ENCODE results near the gene TMEM175.

TMEM175 gene

GRCh38 chr4:900073-900472, 32.2 kb upstream of the TMEM175 start:
- Histone ChIP-seq H3K9ac (ENCODE audit: low read length) (no peak overlapping the region), H3K4me1 (ENCODE audit: control insufficient read depth, insufficient read depth, low read length) (no peaks in the 10 kb centered on the region)

GRCh38 chr4:900721-901120, 31.5 kb upstream of the TMEM175 start:
- no peak for DNase-seq (ENCODE audit: low read depth)
- Histone ChIP-seq H3K4me1 (ENCODE audit: control insufficient read depth, insufficient read depth, low read length) (no peaks in the 10 kb centered on the region), H3K9me3 (ENCODE audit: control insufficient read depth, low read length) (no peaks in the 10 kb centered on the region), H3K27me3 (replicated peaks; ENCODE audit: control insufficient read depth, insufficient read depth, low read length) (no peaks in the 10 kb centered on the region), H3K9ac (ENCODE audit: low read length) (no peak overlapping the region), H3K4me3 (ENCODE audit: low read length) (no peak overlapping the region), H3K36me3 (ENCODE audit: control insufficient read depth, insufficient read depth, low read length, severe bottlenecking) (peaks cover 24% of the 10 kb centered on the region)

More at GRCh38 chr4:900073-900472, 32.2 kb upstream of the TMEM175 start:
- Histone ChIP-seq H3K9me3 (ENCODE audit: control insufficient read depth, low read length) (no peaks in the 10 kb centered on the region), H3K36me3 (ENCODE audit: control insufficient read depth, insufficient read depth, low read length, severe bottlenecking) (peaks cover 28% of the 10 kb centered on the region), H3K4me3 (ENCODE audit: low read length) (no peak overlapping the region), H3K27me3 (replicated peaks; ENCODE audit: control insufficient read depth, insufficient read depth, low read length) (no peaks in the 10 kb centered on the region)
- no peak for DNase-seq (ENCODE audit: low read depth)

GRCh38 chr4:901192-901910, 30.9 kb upstream of the TMEM175 start:
- Histone ChIP-seq H3K9ac (ENCODE audit: low read length) (no peak overlapping the region), H3K4me3 (ENCODE audit: low read length) (no peak overlapping the region), H3K36me3 (ENCODE audit: control insufficient read depth, insufficient read depth, low read length, severe bottlenecking) (peaks cover 20% of the 10 kb centered on the region), H3K27me3 (replicated peaks; ENCODE audit: control insufficient read depth, insufficient read depth, low read length) (no peaks in the 10 kb centered on the region), H3K4me1 (ENCODE audit: control insufficient read depth, insufficient read depth, low read length) (no peaks in the 10 kb centered on the region), H3K9me3 (ENCODE audit: control insufficient read depth, low read length) (no peaks in the 10 kb centered on the region)
- DNase-seq (ENCODE audit: low read depth): no peak

- no peak overlapping the region for H3K9ac ChIP-seq (ENCODE audit: low read length)
- no peaks in the 10 kb centered on the region for H3K4me1 ChIP-seq (ENCODE audit: control insufficient read depth, insufficient read depth, low read length)
- DNase-seq (ENCODE audit: low read depth): no peak
- H3K36me3 ChIP-seq (ENCODE audit: control insufficient read depth, insufficient read depth, low read length, severe bottlenecking): peaks cover 17% of the 10 kb centered on the region
- H3K4me3 ChIP-seq (ENCODE audit: low read length): no peak overlapping the region
- H3K9me3 ChIP-seq (ENCODE audit: control insufficient read depth, low read length): no peaks in the 10 kb centered on the region
- no peaks in the 10 kb centered on the region for H3K27me3 ChIP-seq (replicated peaks; ENCODE audit: control insufficient read depth, insufficient read depth, low read length)
Observed at GRCh38 chr4:903066-904046, 28.9 kb upstream of the TMEM175 start.

DNA sequence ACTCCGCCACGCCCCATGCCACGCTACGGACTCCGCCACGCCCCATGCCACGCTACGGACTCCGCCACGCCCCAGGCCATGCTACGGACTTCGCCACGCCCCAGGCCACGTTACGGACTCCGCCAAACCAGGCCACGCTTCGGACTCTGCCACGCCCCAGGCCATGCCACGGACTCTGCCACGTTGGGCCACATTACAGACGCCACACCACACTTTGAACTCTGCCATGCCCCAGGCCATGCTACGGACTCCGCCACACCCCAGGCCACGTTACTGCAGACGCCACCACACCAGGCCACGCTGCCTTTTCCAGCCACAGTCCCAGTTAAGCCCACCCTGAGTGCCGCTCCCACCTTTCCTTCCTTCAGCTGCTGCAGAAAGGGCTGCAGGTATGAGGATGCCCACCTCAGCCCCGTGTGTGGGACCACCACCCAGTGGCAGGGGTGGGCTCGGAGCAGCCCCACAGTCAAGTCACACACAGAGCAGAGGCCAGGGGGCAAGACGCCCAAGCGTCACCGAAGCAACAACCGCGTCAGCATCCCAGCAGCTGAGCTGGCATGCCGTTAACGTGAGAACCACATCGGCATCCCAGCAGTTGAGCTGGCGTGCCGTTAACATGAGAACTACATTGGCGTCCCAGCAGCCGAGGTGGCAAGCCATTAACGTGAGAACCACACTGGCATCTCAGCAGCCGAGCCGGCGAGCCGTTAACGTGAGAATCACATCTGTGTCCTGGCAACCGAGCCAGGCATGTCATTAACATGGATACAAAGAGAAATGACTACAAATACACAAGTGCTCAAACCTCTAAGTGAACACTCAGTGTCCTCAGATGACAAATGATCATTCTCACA, 26.5 kb upstream of the TMEM175 start:
- Histone ChIP-seq H3K4me1 (ENCODE audit: control insufficient read depth, insufficient read depth, low read length) (no peaks in the 10 kb centered on the region), H3K4me3 (ENCODE audit: low read length) (no peak overlapping the region), H3K9me3 (ENCODE audit: control insufficient read depth, low read length) (no peaks in the 10 kb centered on the region), H3K36me3 (ENCODE audit: control insufficient read depth, insufficient read depth, low read length, severe bottlenecking) (peaks cover 20% of the 10 kb centered on the region), H3K9ac (ENCODE audit: low read length) (no peak overlapping the region), H3K27me3 (replicated peaks; ENCODE audit: control insufficient read depth, insufficient read depth, low read length) (no peaks in the 10 kb centered on the region)
- no peak for DNase-seq (ENCODE audit: low read depth)

DNA sequence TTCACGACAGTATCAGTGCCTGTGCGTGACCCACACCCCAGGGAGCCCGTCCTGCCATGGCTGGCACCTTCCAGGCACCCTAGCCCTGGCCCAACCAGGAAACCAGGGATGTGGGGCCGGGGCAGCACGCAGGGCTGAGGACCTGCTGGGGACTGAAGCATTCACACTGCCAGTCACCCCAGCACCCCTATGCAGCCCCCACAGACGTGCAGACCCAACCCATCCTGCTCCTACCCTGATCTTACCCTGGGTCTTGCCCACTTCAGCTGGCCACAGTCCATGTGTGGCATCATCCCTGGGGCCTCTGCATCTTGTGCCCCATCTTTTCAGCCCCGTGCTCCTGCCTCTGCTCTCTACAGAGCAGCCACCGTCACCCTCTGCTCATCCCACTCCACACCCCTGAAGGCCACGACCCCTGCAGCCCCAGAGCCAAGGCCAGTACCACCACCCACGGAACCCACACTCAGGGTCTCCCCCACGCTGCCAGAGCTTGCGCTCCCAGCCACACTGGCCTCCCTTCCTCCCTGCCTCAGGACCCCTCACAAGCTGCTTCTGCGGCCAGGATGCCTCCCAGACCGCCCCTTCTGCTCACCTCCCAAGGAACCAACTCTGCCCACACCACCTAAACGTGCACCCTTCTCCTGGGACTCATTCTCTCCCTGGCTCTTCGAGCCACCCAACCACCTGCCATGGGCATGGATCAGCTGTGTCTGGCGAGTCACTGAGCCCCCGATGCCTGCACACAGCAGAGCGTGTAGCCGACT, 25.7 kb upstream of the TMEM175 start:
- Histone ChIP-seq H3K4me3 (ENCODE audit: low read length) (no peak overlapping the region), H3K36me3 (ENCODE audit: control insufficient read depth, insufficient read depth, low read length, severe bottlenecking) (peaks cover 24% of the 10 kb centered on the region), H3K27me3 (replicated peaks; ENCODE audit: control insufficient read depth, insufficient read depth, low read length) (no peaks in the 10 kb centered on the region), H3K9ac (ENCODE audit: low read length) (no peak overlapping the region), H3K4me1 (ENCODE audit: control insufficient read depth, insufficient read depth, low read length) (no peaks in the 10 kb centered on the region), H3K9me3 (ENCODE audit: control insufficient read depth, low read length) (no peaks in the 10 kb centered on the region)
- DNase-seq (ENCODE audit: low read depth): no peak

GRCh38 chr4:907103-907400, 25.2 kb upstream of the TMEM175 start:
- Histone ChIP-seq H3K9me3 (ENCODE audit: control insufficient read depth, low read length) (no peaks in the 10 kb centered on the region), H3K9ac (ENCODE audit: low read length) (no peak overlapping the region), H3K36me3 (ENCODE audit: control insufficient read depth, insufficient read depth, low read length, severe bottlenecking) (peaks cover 29% of the 10 kb centered on the region), H3K27me3 (replicated peaks; ENCODE audit: control insufficient read depth, insufficient read depth, low read length) (no peaks in the 10 kb centered on the region), H3K4me3 (ENCODE audit: low read length) (no peak overlapping the region), H3K4me1 (ENCODE audit: control insufficient read depth, insufficient read depth, low read length) (no peaks in the 10 kb centered on the region)
- DNase-seq (ENCODE audit: low read depth): no peak

DNA sequence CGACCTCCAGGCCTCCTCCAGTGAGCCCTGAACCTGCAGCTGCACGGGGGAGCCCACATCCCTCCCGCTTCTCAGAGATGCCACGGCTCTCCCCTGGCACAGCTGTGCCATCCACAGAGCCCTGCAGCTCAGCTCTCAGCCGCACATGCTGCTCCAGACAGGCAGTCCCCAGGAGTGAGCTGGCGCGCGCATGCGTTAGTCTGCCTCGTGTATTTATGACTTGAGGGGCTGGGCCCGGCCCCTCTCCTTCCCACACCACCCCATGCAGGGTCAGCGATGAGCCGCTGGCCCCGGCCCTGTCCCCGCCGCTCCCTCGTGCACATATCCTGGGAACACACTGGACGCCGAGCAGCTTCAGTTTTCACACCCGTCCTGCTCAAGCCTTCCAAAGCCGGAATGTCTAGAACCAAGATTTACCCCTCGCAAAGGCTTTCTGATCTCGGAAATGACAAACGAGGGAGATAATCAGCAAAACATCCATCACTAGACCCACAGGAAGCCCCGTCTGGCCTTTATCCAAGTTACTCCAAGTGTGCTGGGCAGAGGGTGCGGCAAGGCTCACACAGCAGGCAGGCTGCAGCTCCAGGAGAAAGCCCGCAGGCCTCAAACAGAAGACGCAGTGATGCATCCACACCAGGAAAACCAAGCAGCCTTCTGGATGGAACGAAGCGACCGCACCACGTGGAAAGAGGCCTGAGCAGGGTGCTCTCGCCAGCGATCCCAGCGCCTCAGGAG, 24.4 kb upstream of the TMEM175 start:
- DNase-seq (ENCODE audit: low read depth): no peak
- Histone ChIP-seq H3K9ac (ENCODE audit: low read length) (no peak overlapping the region), H3K9me3 (ENCODE audit: control insufficient read depth, low read length) (no peaks in the 10 kb centered on the region), H3K27me3 (replicated peaks; ENCODE audit: control insufficient read depth, insufficient read depth, low read length) (no peaks in the 10 kb centered on the region), H3K4me3 (ENCODE audit: low read length) (no peak overlapping the region), H3K4me1 (ENCODE audit: control insufficient read depth, insufficient read depth, low read length) (no peaks in the 10 kb centered on the region), H3K36me3 (ENCODE audit: control insufficient read depth, insufficient read depth, low read length, severe bottlenecking) (peaks cover 35% of the 10 kb centered on the region)

- no peaks in the 10 kb centered on the region for H3K9me3 ChIP-seq (ENCODE audit: control insufficient read depth, low read length)
- H3K9ac ChIP-seq (ENCODE audit: low read length): no peak overlapping the region
- H3K27me3 ChIP-seq (replicated peaks; ENCODE audit: control insufficient read depth, insufficient read depth, low read length): no peaks in the 10 kb centered on the region
- no peak overlapping the region for H3K4me3 ChIP-seq (ENCODE audit: low read length)
- no peaks in the 10 kb centered on the region for H3K4me1 ChIP-seq (ENCODE audit: control insufficient read depth, insufficient read depth, low read length)
- DNase-seq (ENCODE audit: low read depth): no peak
- peaks cover 30% of the 10 kb centered on the region for H3K36me3 ChIP-seq (ENCODE audit: control insufficient read depth, insufficient read depth, low read length, severe bottlenecking)
Observed at GRCh38 chr4:909131-909571, 23.1 kb upstream of the TMEM175 start.

DNA sequence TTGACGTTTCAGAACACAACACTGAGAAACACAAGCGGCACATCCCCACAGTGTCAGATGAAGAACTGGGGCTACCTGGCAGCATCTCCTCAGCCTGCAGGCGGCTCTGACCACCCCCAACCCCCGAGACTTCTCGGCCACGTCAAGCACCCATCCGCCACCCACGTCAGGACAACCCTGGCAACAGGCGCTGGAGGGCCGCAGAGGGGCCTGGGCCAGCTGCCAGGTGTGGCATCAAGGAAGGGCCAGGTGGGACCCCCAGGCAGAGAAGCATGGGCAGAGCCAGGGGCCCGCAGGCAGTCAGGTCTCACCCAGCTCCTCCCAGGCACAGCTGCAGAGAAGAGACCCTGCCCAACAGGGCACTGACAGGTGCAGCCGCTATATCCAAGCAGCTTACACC, 22.4 kb upstream of the TMEM175 start:
- H3K27me3 ChIP-seq (replicated peaks; ENCODE audit: control insufficient read depth, insufficient read depth, low read length): no peaks in the 10 kb centered on the region
- no peaks in the 10 kb centered on the region for H3K4me1 ChIP-seq (ENCODE audit: control insufficient read depth, insufficient read depth, low read length)
- no peaks in the 10 kb centered on the region for H3K9me3 ChIP-seq (ENCODE audit: control insufficient read depth, low read length)
- no peak overlapping the region for H3K4me3 ChIP-seq (ENCODE audit: low read length)
- H3K36me3 ChIP-seq (ENCODE audit: control insufficient read depth, insufficient read depth, low read length, severe bottlenecking): peaks cover 30% of the 10 kb centered on the region
- DNase-seq (ENCODE audit: low read depth): no peak
- no peak overlapping the region for H3K9ac ChIP-seq (ENCODE audit: low read length)
